GM19025 (cell line): ENCODE measurements around the gene SH3D21.

Experiments
- ATAC-seq: cut with Tn5 transposase; IDR thresholded peaks from one replicate; pipeline ENCODE4 v1.9.1; 2021; ENCODE audit warnings: mild to moderate bottlenecking, low read depth, moderate library complexity; ENCODE audit not compliant: unreplicated experiment

SH3D21 gene

DNA sequence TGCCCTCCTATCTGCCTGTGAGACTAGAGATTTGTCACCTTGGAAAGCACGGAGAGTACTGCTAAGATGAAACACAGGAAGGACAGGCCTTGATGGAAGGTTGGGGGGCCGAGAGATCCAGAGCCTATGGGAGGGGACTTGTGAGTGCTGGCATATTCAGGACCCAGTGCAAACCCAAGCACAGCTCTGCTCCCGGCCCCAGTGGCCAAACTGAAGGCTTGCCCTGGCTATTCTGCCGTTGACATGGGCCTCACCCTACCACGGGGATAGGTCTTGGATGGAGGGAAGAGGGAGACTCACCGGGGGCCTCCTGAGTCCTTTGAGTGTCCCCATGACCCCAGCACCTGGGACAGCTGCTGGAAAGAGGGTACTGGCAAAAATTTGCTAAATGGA is 21.9 kb downstream of the SH3D21 start:
- ATAC-seq, result no peak

DNA sequence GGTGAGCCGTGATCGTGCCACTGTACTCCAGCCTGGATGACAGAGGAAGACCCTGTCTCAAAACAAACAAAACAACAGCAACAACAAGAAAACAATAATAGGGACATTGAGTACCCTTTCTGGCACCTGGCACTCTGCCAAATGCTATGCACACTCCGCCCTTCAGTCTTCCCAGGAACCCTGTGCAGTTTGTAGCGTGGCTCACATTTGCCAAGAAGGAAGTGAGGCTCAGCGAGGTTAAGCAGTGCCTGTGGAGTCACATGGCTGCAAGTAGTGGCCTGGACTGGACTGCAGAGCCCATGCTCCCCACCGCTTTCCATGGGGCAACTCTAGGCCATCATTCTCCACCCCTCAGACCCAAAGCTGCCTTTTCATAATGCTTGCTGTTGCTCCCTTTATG is 22.5 kb downstream of the SH3D21 start:
- no peak for ATAC-seq

DNA sequence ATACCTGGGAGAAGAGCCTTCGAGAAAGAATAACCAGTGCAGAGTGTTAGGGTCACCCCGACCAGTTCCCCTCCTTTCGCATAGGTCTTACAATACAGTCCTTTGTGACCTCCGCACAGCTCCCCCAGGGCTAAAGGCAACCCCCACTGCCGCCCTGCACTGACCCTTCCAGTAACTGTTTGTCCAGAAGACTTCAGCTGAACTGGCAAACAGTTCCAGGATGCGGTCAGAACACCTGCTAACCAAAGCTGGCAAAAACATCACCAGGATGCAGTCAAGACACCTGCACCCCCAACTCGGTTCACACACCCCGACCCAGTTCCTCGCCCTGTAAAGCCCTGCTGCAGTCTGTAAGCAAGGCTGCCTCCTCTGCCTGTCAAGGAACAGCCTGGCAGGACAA is 23.6 kb downstream of the SH3D21 start:
- no peak for ATAC-seq

DNA sequence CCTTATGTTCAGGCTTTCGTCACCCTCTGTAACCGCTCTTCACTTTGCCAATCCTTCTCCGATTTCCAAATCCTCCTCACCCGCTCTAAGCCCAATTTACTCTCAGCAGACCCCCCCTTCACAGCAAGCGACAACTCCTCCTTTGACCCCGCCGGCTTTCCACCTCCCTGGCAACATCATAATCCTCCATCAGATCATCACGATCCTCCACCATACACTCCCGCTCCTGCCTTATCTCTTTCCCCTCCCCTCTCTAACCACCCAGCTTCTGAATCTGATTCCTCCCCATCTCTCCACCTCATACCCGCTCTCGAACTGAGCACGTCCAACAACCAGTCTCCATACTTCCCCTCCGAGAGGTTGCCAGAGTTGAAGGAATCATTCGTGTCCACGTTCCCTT is 24.8 kb downstream of the SH3D21 start:
- no peak for ATAC-seq

DNA sequence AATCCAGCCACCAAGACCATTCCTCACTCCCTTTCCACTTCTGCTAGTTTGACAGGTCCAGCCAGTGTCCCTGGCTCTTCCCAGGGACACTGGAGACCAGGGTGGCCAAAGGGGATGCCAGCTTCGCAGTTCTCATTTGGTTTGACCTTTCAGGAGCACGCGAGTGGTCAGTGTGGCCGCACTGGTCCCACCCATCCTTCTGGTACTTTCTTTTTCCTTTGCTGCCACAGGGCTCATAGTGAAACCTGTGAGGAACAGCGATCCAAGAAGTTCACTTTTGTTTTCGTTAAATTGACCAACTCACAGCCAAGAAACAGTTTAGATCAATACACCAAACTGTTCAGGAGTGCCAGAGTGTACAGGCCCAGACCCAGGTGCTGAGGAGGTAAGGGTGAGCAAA is 31.7 kb downstream of the SH3D21 start:
- ATAC-seq, result no peak

DNA sequence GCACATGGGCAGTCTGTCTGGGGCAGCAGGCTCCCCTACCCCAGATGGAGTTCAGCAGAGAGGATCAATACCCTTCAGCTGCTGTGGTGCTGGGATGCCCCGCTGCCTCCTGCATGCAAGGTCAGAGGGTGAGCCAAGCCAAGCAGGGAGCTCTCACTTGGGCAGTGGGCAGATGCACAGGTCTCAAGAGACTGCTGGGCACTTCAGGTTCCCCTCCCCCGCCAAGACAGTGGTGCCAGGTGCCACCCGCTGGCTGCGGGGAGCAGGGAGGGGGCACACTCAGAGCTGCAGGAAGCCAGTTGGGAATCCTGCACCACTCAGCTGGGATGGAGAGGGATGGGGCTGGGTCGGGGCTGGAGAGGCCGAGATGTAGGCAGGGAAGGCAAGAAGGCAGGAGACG is 33.0 kb downstream of the SH3D21 start:
- ATAC-seq, result no peak

DNA sequence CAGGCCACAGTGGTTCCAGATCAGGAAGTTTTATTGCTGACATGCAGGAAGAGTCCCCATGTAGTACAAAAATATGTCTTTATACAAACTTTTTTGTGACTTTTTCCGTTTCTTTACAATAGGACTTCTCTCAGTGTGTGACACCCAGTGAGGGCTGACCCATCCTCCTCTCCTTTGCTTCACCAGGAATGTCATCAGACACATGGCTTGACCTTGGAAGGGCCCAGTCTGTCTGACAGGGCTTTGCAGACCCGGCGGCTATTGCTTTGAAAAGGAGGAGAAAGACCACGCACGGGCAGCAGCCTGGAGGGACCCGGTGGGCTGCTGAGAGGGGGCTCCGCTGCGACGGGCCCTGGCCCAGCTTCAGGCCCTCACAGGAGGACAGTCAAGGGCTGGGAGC is 33.4 kb downstream of the SH3D21 start:
- ATAC-seq, result no peak

DNA sequence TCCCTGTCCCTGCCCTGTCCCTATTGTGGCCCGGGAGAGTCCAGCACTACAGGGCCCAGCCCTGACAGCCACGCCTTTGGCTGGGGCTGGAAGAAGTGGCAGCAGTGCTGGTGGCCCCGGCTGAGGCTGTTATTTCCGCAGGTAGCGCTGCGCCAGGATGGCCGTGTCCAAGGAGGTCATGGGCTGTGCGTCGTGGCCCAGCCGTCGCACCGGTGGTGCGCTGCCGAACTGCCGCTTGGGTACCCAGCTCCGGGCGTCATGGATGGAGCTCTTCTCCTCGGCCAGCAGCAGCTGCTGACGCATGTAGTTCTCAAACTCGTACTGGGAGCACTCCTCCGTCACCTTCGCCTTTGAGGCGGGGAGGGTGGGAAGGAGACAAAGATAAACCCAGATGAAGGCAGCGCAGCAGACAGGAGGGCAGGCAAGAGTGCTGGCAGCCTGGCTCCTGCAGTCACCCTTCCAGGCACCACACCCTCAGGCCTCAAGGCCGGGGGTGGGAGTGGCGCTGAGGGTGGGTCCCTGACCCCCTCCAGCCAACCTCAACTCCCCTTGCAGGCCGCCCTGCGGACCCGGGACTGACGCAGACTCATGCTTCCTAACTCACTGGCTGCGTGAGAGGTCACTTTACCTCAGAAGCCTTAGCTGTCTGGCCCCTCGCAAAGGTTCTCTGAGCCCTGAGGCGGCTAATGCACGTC is 35.6 kb downstream of the SH3D21 start:
- ATAC-seq, result no peak

DNA sequence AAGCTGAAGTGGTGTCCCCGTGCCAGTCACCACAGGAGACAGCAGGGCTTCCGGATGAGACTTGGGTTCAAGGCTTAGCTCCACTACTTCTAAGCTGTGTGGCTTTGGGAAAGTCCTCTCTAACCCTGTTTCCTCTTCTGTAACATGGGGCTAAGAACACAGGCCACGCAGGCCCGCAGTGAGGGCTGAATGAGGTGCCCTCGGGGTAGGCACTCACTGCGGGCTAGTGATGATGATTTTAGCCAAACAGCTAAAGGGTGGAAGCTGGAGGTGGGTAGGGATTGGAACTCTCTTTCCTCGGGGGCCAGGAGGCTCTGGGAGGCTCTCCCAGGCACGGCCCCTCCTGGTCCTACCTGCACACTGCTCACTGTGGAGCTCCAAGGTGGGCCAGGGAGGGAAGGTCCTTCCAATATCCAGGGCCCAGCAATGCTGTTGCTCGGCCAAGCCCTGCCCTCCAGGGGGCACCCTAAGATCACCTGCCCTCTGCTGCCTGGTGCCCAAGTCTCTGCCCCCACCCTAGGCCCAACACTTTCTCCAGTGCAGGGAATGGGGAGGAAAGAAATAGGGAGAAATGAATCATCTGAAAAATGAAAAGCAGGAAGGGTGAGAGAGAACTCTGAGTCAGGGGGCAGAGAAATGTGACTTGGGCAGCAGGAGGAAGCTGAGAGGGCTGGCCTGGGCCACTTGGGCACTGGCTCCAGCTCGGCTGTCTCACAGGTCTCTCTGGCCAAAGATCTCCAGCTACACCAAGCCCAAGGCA is 36.4 kb downstream of the SH3D21 start:
- ATAC-seq, result no peak

DNA sequence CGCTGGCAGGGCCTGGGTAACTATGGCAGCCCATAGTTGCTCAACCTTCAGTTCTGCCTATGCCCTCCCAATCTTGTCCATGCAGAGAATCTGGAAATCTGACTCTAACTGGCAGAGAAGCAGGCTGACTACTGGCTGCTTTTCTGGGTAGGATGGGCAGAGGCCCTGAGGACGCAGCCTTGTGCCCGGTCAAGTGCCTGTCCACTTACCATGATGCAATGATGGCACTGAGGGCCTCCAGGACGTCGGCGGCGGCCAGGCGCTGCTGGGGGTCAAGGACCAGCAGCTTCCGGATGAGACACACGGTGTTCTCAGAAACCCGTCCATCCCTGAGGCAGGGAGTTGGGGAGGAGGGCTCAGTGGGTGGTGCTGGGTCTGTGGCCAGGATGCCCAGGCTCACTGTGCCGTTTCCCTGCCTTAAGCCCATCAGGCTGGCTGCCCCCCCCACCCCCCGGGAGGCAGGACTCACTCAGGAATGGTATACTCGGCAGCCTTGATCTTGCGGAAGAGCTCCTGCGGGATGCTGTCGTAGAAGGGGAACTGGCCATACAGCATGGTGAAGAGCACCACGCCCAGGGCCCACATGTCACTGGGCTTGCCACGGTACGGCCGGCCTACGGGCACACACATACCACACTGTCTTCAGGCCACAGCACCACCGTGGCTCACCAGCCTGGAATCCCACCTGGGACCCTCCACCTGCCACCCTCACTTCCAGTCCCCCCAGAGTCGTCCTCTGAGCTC is 37.7 kb downstream of the SH3D21 start:
- no peak for ATAC-seq

DNA sequence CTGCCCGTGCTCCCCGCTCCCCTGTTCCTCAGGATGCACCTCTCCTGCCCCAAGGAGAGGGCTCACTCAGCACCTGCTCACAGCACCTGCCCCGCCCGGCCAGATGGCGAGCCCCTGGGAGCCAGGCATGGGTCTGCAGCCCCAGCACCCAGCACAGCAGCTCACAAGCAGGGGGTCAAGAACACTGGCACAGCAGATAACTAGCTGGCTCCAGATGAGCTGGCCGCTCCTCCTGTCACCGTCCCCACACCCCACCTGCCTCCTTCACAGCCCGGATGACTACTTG is 38.2 kb downstream of the SH3D21 start:
- no peak for ATAC-seq

DNA sequence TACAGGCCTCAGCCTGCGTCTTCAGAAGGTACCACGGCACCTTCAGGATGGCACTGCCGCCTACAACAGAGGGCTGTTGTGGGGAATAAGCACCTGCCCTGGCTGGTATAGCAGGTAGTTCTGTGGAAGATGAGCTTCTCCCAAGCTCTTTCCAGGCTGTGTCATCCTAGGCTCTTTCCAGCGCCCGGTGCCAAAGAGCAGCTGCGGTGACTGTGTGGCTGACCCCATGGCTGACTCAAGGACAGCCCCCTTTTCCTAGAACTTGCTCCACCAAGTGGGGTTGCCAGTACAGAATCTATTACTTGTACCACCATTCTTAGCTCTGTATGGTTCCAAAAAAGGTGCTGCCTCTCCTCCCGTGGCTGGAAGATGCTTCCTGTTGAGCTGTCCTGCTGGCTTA is 39.2 kb downstream of the SH3D21 start:
- ATAC-seq, result no peak

DNA sequence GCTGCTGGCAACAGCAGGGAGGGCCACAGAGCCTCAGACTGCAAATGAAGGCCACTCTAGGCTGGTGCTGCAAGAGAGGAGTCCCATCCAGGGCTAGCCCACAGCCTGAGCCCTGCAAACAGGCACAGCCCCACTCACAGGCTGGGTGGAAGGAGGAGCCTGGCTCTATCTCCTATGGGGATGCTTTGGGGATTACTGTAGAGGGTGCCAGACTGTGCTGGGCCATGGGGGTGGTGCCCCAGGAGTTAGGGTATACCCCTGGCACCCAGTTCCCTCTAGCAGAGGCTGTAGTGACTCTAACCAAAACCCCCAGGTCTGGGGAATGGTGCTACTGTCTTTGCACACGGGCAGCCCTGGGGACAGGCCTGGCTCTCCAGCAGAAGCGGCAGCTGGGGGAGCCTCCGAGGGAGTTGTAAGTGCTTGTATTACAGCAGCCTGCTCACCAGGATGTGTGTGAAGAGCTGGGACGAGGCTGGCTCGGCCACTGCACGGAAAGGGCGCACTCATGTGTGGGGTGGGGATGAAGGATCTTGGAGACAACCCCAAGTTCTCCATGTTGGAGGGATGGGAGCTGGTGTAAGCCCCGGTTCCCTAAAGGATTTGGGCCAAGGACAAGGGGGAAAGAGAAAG is 40.7 kb downstream of the SH3D21 start:
- ATAC-seq, result no peak

DNA sequence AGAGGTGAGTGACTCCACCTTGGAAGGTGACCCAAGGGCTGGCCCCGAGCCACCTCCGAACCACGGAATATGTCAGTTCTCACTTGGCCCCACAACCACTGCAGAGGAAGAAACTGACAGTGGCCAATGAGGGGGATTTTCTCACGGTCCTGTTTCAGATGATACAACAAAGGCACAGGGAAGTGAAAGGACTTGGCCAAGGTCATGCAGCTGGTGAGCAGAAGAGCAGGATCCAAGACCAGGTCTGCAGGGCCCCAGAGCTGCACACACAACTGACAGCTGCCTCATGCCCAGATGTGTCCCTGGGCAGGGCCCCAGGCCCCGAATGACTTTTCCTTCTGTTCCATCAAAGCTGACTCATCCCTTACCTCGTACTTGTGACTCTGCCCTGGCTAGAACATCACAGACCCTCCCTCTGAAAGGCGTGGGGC is 43.1 kb downstream of the SH3D21 start:
- peak; percentile 84 for ATAC-seq

DNA sequence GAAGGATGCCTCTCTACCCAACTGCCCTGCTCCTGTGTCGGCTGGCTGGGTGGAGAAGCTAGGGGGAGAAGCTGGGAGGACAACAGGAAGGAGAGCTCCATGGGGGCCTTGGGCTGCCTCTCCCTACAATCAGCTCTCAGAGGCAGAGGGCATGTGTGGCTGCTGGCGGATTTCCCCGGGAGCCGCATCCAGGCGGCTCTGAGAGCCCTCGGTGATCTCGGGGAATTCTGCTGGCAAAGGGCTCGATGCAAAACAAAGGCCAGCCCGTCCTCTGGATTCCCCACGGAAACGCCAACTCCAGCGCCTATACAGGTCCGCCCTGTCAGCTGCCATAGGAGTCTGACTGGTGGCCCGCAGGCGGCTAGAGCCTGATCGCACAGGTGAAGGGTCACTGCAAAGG is 43.7 kb downstream of the SH3D21 start:
- ATAC-seq, result no peak

DNA sequence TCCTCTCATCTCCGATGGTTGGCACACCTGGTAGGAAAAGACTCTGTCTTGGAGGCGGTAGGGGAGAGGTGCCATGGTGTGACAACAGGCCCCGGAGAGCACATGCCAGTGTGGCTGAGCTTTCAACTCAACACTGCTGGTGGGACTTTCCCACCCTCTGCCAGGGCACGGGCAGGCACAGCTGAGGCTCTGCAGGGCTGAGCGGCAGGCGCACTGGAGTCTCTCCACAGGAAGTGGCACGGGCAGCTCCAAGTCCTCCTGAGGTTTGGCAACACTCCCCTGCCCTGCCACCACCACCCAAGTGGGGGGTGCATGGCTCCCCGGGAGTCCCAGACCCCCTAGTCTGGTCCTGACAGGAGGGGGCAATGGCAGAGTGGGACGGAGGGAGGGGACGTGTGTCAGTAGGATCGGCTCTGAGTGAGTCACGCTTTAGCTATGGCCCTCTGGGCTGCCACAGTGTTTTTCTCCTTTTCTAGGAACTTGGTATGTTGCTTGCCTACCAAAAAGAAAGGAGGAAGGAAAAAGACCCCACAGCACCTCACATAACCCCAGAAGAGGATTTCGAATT is 44.6 kb downstream of the SH3D21 start:
- no peak for ATAC-seq

DNA sequence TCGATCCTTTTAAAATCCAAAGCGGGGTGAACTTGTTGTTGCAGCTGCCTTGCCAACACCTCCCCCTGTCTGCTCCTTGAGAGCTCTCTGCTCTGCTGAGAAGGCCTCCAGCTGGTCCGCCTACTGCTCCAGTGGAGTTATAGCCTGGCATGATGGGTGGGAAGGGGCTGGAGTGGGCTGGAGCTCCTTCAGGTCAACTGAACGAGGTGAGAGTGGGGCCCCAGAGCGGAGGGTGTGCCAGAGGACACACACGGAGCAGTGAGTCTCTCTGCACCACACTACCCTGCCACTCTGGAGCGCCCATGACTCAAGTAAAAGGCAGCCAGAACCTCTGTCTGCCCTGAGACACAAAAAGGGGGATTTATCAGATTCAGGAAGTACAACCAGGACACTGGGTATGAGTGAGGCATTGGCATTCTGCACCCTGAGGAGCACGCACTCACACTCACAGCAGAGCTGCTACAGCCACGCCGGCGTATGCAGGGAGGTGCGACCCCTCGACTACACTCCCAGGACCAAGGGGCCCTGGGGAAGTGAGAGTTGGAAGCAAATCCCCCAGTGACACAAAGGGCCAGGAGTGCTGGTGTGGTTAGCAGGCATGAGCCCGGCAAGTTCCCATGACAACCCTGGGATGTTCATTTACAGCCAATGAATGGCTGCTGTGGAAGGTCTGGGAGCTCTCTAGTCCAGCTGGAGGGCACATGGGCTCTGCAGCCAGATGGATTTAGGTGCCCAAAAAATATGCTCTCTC is 45.2 kb downstream of the SH3D21 start:
- no peak for ATAC-seq

DNA sequence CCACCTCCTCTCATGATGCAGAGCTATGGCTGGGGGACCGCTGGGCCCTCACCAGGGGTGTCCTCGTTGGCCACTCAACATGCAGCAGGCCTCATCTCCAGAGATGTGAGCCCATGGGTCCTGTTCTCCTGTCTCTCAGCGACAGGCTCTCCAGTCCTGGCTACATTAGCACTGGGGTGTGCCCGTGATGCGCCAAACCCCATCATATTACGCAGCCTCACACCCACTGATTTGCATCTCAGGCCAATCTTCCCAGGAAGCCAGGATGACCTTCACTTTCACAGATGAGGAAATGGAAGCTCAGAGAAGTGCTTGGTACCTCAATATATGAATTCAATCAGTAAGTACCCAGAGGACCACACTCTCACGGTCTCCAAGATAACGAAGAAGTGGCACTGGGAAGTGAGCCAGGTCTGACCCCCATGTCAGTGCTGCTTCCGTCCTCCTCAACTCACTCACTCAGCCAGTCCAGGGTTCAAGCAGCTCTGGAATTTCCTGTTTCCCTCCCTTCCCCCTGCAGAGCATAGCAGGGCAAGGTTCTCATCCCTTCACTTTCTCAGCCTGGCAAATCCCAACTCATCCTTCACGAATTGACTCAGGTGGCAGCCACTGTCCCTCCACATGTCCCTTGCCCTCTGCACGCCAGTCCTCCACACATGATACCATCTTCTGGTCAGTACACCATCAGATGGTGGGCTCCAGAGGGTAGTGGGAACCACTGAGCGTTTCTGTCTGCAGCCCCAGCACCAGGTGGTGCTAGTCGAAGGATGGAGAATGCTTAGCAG is 46.1 kb downstream of the SH3D21 start:
- no peak for ATAC-seq
